ENCODE results near the gene RHEB.
A peak's percentile ranks its signal among the peaks of the same experiment; 100 is the strongest.

The RHEB gene

GRCh38 chr7:151426441-151426903, 93.2 kb downstream of the RHEB start:
- Histone ChIP-seq H4K8ac (ENCODE audit: low read depth, low read length) (no peak overlapping the region), H3K4ac (ENCODE audit: low read depth, low read length) (no peak overlapping the region), H3K79me2 (ENCODE audit: control insufficient read depth, insufficient read depth, low read length) (no peaks in the 10 kb centered on the region), H2AK5ac (ENCODE audit: low read length) (no peak overlapping the region), H2BK120ac (ENCODE audit: low read depth, low read length) (no peak overlapping the region), H3K79me1 (ENCODE audit: low read length) (no peaks in the 10 kb centered on the region), H3K27ac (ENCODE audit: low read depth, low read length) (no peak overlapping the region), H3K4me2 (ENCODE audit: low read length) (no peak overlapping the region), H3K27me3 (ENCODE audit: insufficient read depth, low read length, poor library complexity) (no peaks in the 10 kb centered on the region), H2BK15ac (replicated peaks; ENCODE audit: low read depth) (no peak overlapping the region), H3K36me3 (ENCODE audit: control insufficient read depth, insufficient read depth, low read length) (no peaks in the 10 kb centered on the region), H3K9ac (ENCODE audit: low read length) (no peak overlapping the region), H2BK5ac (ENCODE audit: low read length) (no peak overlapping the region), H3K18ac (ENCODE audit: low read length) (no peak overlapping the region), H3K4me1 (ENCODE audit: control insufficient read depth, low read depth, low read length) (peaks cover 13% of the 10 kb centered on the region), H4K5ac (ENCODE audit: low read length) (no peak overlapping the region), H3K23ac (ENCODE audit: low read length) (no peak overlapping the region), H3K56ac (ENCODE audit: low read length) (no peak overlapping the region), H3K4me3 (ENCODE audit: low read length) (no peak overlapping the region)
- WGBS (ENCODE audit: extremely low coverage, insufficient coverage, low lambda C conversion rate), result no CpG with 5 or more reads among the region's 14 CpGs
- DNase-seq, result no peak

- DNase-seq, result no peak
- Histone ChIP-seq H3K27ac (ENCODE audit: low read depth, low read length) (no peak overlapping the region), H3K4ac (ENCODE audit: low read depth, low read length) (no peak overlapping the region), H2BK5ac (ENCODE audit: low read length) (no peak overlapping the region), H3K23ac (ENCODE audit: low read length) (no peak overlapping the region), H3K56ac (ENCODE audit: low read length) (no peak overlapping the region), H2AK5ac (ENCODE audit: low read length) (no peak overlapping the region), H3K36me3 (ENCODE audit: control insufficient read depth, insufficient read depth, low read length) (no peaks in the 10 kb centered on the region), H4K5ac (ENCODE audit: low read length) (no peak overlapping the region), H4K8ac (ENCODE audit: low read depth, low read length) (no peak overlapping the region), H3K79me1 (ENCODE audit: low read length) (no peaks in the 10 kb centered on the region), H2BK15ac (replicated peaks; ENCODE audit: low read depth) (no peak overlapping the region), H3K27me3 (ENCODE audit: insufficient read depth, low read length, poor library complexity) (no peaks in the 10 kb centered on the region), H3K79me2 (ENCODE audit: control insufficient read depth, insufficient read depth, low read length) (no peaks in the 10 kb centered on the region), H3K18ac (ENCODE audit: low read length) (no peak overlapping the region), H3K4me1 (ENCODE audit: control insufficient read depth, low read depth, low read length) (peaks cover 13% of the 10 kb centered on the region), H3K4me2 (ENCODE audit: low read length) (no peak overlapping the region), H3K9ac (ENCODE audit: low read length) (no peak overlapping the region), H3K4me3 (ENCODE audit: low read length) (no peak overlapping the region), H2BK120ac (ENCODE audit: low read depth, low read length) (no peak overlapping the region)
- whole genome bisulfite sequencing (ENCODE audit: extremely low coverage, insufficient coverage, low lambda C conversion rate), result no CpG with 5 or more reads among the region's 7 CpGs
These were observed 93.8 kb downstream of the RHEB start for GRCh38 chr7:151425670-151426440.

GRCh38 chr7:151424799-151425198, 94.9 kb downstream of the RHEB start:
- DNase-seq, result no peak
- H3K56ac ChIP-seq (ENCODE audit: low read length), result no peak overlapping the region
- H4K5ac ChIP-seq (ENCODE audit: low read length), result no peak overlapping the region
- H3K27ac ChIP-seq (ENCODE audit: low read depth, low read length), result no peak overlapping the region
- H4K8ac ChIP-seq (ENCODE audit: low read depth, low read length), result no peak overlapping the region
- H3K79me1 ChIP-seq (ENCODE audit: low read length), result no peaks in the 10 kb centered on the region
- WGBS (ENCODE audit: extremely low coverage, insufficient coverage, low lambda C conversion rate), result no CpG with 5 or more reads among the region's 5 CpGs
- no peaks in the 10 kb centered on the region for H3K27me3 ChIP-seq (ENCODE audit: insufficient read depth, low read length, poor library complexity)
- H3K9ac ChIP-seq (ENCODE audit: low read length), result no peak overlapping the region
- peaks cover 13% of the 10 kb centered on the region for H3K4me1 ChIP-seq (ENCODE audit: control insufficient read depth, low read depth, low read length)
- H2BK120ac ChIP-seq (ENCODE audit: low read depth, low read length), result no peak overlapping the region
- no peak overlapping the region for H2BK5ac ChIP-seq (ENCODE audit: low read length)
- H2BK15ac ChIP-seq (replicated peaks; ENCODE audit: low read depth), result no peak overlapping the region
- no peak overlapping the region for H2AK5ac ChIP-seq (ENCODE audit: low read length)
- H3K23ac ChIP-seq (ENCODE audit: low read length), result no peak overlapping the region
- H3K18ac ChIP-seq (ENCODE audit: low read length), result no peak overlapping the region
- no peak overlapping the region for H3K4ac ChIP-seq (ENCODE audit: low read depth, low read length)
- H3K4me2 ChIP-seq (ENCODE audit: low read length), result no peak overlapping the region
- no peak overlapping the region for H3K4me3 ChIP-seq (ENCODE audit: low read length)
- H3K79me2 ChIP-seq (ENCODE audit: control insufficient read depth, insufficient read depth, low read length), result no peaks in the 10 kb centered on the region
- no peaks in the 10 kb centered on the region for H3K36me3 ChIP-seq (ENCODE audit: control insufficient read depth, insufficient read depth, low read length)

GRCh38 chr7:151423936-151424335, 95.8 kb downstream of the RHEB start:
- H3K56ac ChIP-seq (ENCODE audit: low read length), result no peak overlapping the region
- H3K9ac ChIP-seq (ENCODE audit: low read length), result no peak overlapping the region
- H2BK15ac ChIP-seq (replicated peaks; ENCODE audit: low read depth), result no peak overlapping the region
- WGBS (ENCODE audit: extremely low coverage, insufficient coverage, low lambda C conversion rate), result no CpG with 5 or more reads among the region's 5 CpGs
- H3K4me2 ChIP-seq (ENCODE audit: low read length), result no peak overlapping the region
- H3K4me1 ChIP-seq (ENCODE audit: control insufficient read depth, low read depth, low read length), result peaks cover 7% of the 10 kb centered on the region
- no peaks in the 10 kb centered on the region for H3K79me2 ChIP-seq (ENCODE audit: control insufficient read depth, insufficient read depth, low read length)
- H3K27ac ChIP-seq (ENCODE audit: low read depth, low read length), result no peak overlapping the region
- no peak overlapping the region for H4K8ac ChIP-seq (ENCODE audit: low read depth, low read length)
- H3K4ac ChIP-seq (ENCODE audit: low read depth, low read length), result no peak overlapping the region
- H3K79me1 ChIP-seq (ENCODE audit: low read length), result no peaks in the 10 kb centered on the region
- no peak overlapping the region for H4K5ac ChIP-seq (ENCODE audit: low read length)
- H3K27me3 ChIP-seq (ENCODE audit: insufficient read depth, low read length, poor library complexity), result no peaks in the 10 kb centered on the region
- no peak overlapping the region for H2AK5ac ChIP-seq (ENCODE audit: low read length)
- no peak overlapping the region for H3K4me3 ChIP-seq (ENCODE audit: low read length)
- H2BK5ac ChIP-seq (ENCODE audit: low read length), result no peak overlapping the region
- no peak overlapping the region for H3K23ac ChIP-seq (ENCODE audit: low read length)
- DNase-seq, result no peak
- H3K18ac ChIP-seq (ENCODE audit: low read length), result no peak overlapping the region
- no peak overlapping the region for H2BK120ac ChIP-seq (ENCODE audit: low read depth, low read length)
- no peaks in the 10 kb centered on the region for H3K36me3 ChIP-seq (ENCODE audit: control insufficient read depth, insufficient read depth, low read length)

GRCh38 chr7:151423226-151423625, 96.5 kb downstream of the RHEB start:
- WGBS (ENCODE audit: extremely low coverage, insufficient coverage, low lambda C conversion rate), result no CpG with 5 or more reads among the region's 7 CpGs
- no peaks in the 10 kb centered on the region for H3K27me3 ChIP-seq (ENCODE audit: insufficient read depth, low read length, poor library complexity)
- peak overlapping the region; percentile 72 for H2BK5ac ChIP-seq (ENCODE audit: low read length)
- peak overlapping the region; percentile 57 for H3K27ac ChIP-seq (ENCODE audit: low read depth, low read length)
- H3K4me2 ChIP-seq (ENCODE audit: low read length), result no peak overlapping the region
- H3K79me1 ChIP-seq (ENCODE audit: low read length), result no peaks in the 10 kb centered on the region
- H3K18ac ChIP-seq (ENCODE audit: low read length), result no peak overlapping the region
- H2AK5ac ChIP-seq (ENCODE audit: low read length), result no peak overlapping the region
- peaks cover under 1% of the 10 kb centered on the region for H3K4me1 ChIP-seq (ENCODE audit: control insufficient read depth, low read depth, low read length)
- no peak overlapping the region for H4K8ac ChIP-seq (ENCODE audit: low read depth, low read length)
- no peak overlapping the region for H3K23ac ChIP-seq (ENCODE audit: low read length)
- no peak for DNase-seq
- no peaks in the 10 kb centered on the region for H3K79me2 ChIP-seq (ENCODE audit: control insufficient read depth, insufficient read depth, low read length)
- H3K4ac ChIP-seq (ENCODE audit: low read depth, low read length), result no peak overlapping the region
- H3K36me3 ChIP-seq (ENCODE audit: control insufficient read depth, insufficient read depth, low read length), result no peaks in the 10 kb centered on the region
- no peak overlapping the region for H3K56ac ChIP-seq (ENCODE audit: low read length)
- H4K5ac ChIP-seq (ENCODE audit: low read length), result no peak overlapping the region
- H3K4me3 ChIP-seq (ENCODE audit: low read length), result no peak overlapping the region
- no peak overlapping the region for H2BK15ac ChIP-seq (replicated peaks; ENCODE audit: low read depth)
- H2BK120ac ChIP-seq (ENCODE audit: low read depth, low read length), result no peak overlapping the region
- no peak overlapping the region for H3K9ac ChIP-seq (ENCODE audit: low read length)

- Histone ChIP-seq H3K23ac (ENCODE audit: low read length) (no peak overlapping the region), H2AK5ac (ENCODE audit: low read length) (no peak overlapping the region), H2BK5ac (ENCODE audit: low read length) (no peak overlapping the region), H3K79me2 (ENCODE audit: control insufficient read depth, insufficient read depth, low read length) (no peaks in the 10 kb centered on the region), H3K4ac (ENCODE audit: low read depth, low read length) (no peak overlapping the region), H3K9ac (ENCODE audit: low read length) (no peak overlapping the region), H4K8ac (ENCODE audit: low read depth, low read length) (no peak overlapping the region), H3K4me1 (ENCODE audit: control insufficient read depth, low read depth, low read length) (no peaks in the 10 kb centered on the region), H3K18ac (ENCODE audit: low read length) (no peak overlapping the region), H3K4me3 (ENCODE audit: low read length) (no peak overlapping the region), H3K56ac (ENCODE audit: low read length) (no peak overlapping the region), H2BK15ac (replicated peaks; ENCODE audit: low read depth) (no peak overlapping the region), H3K36me3 (ENCODE audit: control insufficient read depth, insufficient read depth, low read length) (no peaks in the 10 kb centered on the region), H3K27ac (ENCODE audit: low read depth, low read length) (no peak overlapping the region), H3K79me1 (ENCODE audit: low read length) (no peaks in the 10 kb centered on the region), H4K5ac (ENCODE audit: low read length) (no peak overlapping the region), H3K27me3 (ENCODE audit: insufficient read depth, low read length, poor library complexity) (no peaks in the 10 kb centered on the region), H3K4me2 (ENCODE audit: low read length) (no peak overlapping the region), H2BK120ac (ENCODE audit: low read depth, low read length) (no peak overlapping the region)
- no peak for DNase-seq
- WGBS (ENCODE audit: extremely low coverage, insufficient coverage, low lambda C conversion rate), result no CpG with 5 or more reads among the region's 5 CpGs
These were observed 97.5 kb downstream of the RHEB start for GRCh38 chr7:151422212-151422611.
